NCI-H2227 (cell line): ENCODE data around the gene KRTAP19-7.

Experiments used
- DNase-seq: peaks from one replicate; lab custom pipeline; 2025; ENCODE audit not compliant: unreplicated experiment; lab: John Stamatoyannopoulos, UW

Gene KRTAP19-7

DNA sequence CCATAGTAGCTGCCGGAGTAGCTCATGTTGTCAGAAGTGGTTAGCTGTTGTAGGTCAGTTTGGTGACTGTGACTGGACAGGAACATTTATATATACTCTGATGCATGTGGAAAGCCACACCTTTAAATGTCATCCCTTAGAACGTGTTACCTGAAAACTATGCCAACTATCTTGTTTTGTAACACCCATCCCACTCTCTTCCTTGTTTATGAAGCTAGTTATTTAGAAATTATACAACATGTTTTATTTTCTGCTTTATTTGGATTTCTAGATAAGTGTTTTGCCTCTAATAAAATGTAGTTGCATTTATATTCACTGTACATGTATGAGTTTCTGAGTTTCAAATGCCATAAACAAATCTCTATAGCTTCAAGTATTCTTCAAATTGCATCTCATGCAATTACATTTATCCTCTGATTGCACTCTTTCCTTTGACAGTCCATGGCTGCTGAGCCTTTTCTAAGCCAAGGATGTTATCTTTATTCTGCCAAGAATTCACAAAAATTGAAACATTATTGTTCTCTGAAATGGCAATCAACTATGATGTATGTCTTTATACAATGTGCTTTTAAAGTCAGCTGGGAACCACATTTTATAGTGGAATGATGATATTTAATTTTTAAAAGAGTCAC, at the start of gene KRTAP19-7:
Gene KRTAP19-7 (minus strand): TSS at position 51 of the 632 bp plus-strand sequence. CDS start 25 bp downstream, at position 26.
- DNase-seq: no peak

DNA sequence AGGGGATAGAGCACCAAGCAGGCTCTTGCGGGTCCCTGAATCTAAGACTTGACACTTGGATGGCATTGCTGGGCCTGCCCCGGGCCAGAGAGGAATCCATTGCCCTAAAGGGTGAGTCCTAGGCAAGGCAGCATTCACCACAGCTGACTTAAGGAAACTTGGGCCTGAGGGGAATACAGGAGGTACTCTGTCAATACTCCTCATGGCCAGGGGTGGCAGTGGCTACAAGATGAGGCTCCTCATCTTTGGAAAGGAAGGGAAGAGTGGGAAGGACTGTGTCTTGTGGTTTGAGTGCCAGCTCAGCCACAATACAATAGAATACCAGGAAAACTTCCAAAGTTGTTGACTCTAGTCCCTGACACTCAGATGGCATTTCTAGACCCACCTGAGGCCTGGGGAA, 44.9 kb upstream of the KRTAP19-7 start:
- no peak for DNase-seq

GRCh38 chr21:30600787-30601186, 39.7 kb upstream of the KRTAP19-7 start, which contains the start of gene KRTAP22-1:
TSS of gene KRTAP22-1 (plus strand) at chr21:30601087.
- no peak for DNase-seq

DNA sequence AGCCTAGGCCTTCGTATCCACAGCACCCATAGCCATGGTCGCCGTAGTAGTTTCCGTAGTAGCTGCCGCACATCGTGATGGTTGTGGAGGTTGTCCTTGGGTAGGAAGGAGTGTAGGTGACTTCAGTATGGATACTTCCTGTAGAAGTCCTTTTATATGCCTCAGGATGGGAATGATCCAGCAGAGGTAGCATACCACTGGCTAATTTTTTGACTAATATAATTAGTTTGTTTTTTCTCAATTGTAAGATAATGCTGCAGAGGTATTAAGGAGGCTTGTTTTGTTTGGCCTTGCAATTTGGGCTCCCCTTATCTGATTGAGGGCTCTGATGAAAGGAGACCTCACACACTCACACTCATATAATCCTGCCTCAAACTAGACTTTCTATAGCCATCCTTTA, 37.7 kb upstream of the KRTAP19-7 start, which contains the start of gene KRTAP6-2:
Gene KRTAP6-2 (minus strand): TSS at position 101 of the 400 bp plus-strand sequence. CDS start 28 bp downstream, at position 73.
- DNase-seq: no peak

DNA sequence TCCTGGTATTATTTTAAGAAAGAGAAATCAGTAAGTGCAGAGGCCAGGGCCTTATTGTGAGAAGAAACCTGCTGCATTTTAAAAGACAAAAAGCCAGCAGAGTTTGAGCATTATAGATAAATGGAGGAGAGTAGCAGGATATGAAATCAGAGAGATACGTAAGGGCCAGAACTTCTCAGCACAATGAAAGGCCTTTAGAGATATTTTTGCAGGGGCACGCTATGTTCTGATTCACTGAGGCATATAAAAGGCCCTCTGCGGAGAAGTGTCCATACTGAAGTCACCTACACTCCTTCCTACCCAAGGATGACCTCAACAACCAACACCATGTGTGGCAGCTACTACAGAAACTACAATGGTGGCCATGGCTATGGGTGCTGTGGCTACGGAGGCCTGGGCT, 31.0 kb upstream of the KRTAP19-7 start, which contains the start of gene KRTAP6-3:
Gene KRTAP6-3 (plus strand): TSS at position 301 of the 400 bp plus-strand sequence. CDS start 6 bp downstream, at position 307.
- no peak for DNase-seq

DNA sequence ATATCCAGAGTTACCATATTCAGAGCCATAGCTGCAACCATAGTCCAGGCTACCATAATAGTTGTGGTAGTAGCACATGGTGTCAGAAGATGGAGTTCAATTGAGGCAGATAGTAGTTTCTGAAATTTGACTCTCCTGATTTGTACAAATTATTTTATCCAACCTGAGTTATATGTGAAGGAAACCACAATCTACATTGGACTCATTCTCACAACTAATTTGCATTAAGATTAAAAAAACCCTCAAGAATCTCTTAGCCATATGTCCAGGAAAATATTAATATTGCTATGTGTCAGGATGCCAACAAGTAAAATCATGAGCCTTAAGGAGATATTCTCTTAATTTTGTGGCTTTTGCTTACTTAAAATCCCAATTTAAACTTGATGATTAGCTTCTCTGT, 29.2 kb upstream of the KRTAP19-7 start, which contains the start of gene KRTAP22-2:
Gene KRTAP22-2 (minus strand): TSS at position 101 of the 400 bp plus-strand sequence.
- no peak for DNase-seq

- no peak for DNase-seq
These were observed 21.8 kb upstream of the KRTAP19-7 start for GRCh38 chr21:30582870-30583269.

DNA sequence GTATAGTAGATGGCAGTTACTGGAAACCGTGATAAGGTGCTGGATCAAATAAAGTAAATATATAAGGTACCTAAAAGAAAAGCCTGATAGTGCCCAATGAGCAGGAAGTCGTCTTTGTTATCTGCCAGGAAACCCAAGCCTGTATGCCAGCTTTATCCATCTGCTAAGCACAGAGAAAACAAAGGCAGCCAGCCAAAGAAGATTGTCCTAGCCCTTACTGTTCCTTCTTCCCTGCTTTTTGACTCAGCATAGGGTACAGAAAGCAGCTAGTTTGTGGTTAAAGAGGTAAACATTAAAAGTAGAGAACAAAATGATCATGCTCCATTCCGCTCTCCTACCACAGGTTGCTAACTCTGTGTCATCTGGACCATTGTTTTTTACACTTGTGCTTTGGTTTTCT, 19.0 kb upstream of the KRTAP19-7 start:
- DNase-seq: peak; percentile 0

- no peak for DNase-seq
These were observed 18.2 kb upstream of the KRTAP19-7 start for GRCh38 chr21:30579346-30579745.

DNA sequence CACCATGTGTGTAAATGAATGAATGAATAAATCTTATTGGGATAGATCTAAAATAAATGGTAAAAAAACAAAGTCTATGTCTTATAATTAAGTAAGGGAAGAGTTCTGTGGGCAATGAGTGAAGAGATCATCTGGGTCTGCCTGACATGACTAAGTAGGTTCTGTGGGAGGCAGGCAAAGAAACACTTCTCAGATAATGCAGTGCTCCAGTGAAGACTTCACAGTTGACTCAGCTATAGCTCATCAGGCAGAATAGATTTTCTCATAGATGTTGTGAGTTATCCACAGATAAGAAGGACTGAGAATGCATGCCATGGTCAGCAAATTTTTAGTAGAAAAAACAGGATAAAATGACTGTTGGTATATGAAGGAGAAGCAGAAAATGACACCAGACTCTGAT, 16.7 kb upstream of the KRTAP19-7 start:
- no peak for DNase-seq

- DNase-seq: no peak
These were observed 6.5 kb upstream of the KRTAP19-7 start for GRCh38 chr21:30567617-30568016.

GRCh38 chr21:30563630-30564029, 2.5 kb upstream of the KRTAP19-7 start:
- DNase-seq: no peak

DNA sequence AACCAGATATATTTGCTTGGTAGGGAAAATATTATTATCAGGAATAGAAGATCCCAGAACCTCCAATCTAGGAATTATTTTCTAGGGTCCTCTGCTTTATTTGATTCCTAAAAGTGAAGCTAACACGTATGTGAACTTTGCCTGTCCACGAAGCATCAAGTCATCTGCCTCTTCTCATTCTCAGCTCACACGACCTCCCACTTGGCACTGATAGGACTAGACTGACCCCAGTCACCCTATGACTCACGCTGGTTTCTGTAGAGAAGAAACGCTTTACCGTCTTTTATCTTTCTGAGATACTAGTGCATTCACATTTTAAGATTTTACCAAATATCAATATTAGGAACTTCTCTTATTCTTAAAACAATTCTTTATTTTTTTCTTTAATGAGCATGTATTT, 2.0 kb upstream of the KRTAP19-7 start:
- no peak for DNase-seq

DNA sequence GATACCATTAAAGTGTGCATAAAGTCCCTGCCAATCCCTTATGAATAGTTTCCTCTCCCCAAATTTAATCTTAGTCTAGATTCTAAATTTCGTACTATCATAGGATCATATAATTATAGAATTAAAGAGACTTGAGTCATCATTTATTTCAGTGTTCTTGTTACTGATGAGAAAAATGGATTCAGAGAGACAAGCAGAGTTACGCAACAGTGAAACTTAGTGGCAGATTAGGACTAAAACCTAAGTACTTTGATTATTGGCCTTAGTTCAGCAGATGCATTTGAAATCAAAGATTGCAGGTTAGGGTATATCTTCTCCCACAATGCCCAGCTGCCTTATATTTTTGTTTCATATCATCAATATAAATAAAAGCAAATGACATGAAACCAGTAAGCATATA, 843 bp upstream of the KRTAP19-7 start:
- DNase-seq: no peak

DNA sequence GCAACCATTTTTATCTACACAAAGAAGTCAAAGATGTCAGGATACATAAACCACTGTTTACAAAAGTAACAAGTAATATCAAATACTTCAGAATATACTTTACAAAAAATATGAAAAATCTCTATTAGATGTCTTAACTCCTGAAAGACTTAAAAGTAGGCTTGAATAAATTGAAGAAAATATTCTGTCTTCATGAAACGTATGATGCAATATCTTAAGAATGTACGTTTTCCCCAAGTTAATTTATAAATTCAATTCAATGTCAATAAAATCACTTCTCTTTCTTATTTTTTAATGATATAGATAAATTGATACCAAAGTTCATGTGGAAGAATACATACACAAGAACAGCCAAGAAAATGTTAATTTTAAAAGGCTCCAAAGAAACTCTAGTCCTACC, 6.0 kb downstream of the KRTAP19-7 start:
- no peak for DNase-seq

- DNase-seq: no peak
These were observed 8.3 kb downstream of the KRTAP19-7 start for GRCh38 chr21:30552782-30553181.

DNA sequence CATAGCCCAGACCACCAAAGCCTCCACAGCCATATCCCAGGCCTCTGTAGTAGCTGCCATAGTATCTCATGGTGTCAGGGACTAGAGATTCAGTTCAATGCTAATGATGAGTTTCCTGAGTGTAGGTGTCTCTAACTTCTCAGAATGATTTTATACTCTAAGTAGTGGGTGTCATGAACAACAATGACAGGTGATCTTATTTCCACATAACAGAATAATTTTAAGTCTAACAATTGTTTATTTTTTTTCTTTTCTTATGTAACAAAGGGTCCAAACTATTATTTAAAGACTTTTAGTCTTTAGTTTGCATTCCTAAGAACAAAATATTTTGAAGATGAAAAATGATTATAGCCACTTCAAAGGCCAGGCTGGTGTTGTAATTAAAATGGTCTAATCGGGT, 19.4 kb downstream of the KRTAP19-7 start, which contains the start of gene KRTAP19-6:
Gene KRTAP19-6 (minus strand): TSS at position 101 of the 400 bp plus-strand sequence. CDS start 31 bp downstream, at position 70.
- no peak for DNase-seq

GRCh38 chr21:30518876-30519275, 42.2 kb downstream of the KRTAP19-7 start:
- DNase-seq: no peak

GRCh38 chr21:30515681-30516080, 45.4 kb downstream of the KRTAP19-7 start:
- DNase-seq: no peak
